Measurements from ENCODE around the gene SYT3. TPM values are rescaled to one million over a fixed set of nuclear protein-coding genes. Genes with fewer than 3 reads are reported as not detected.

Gene SYT3
- total RNA-seq (2021; ENCODE audit: unreplicated experiment) (not detected), Bru-seq, nascent RNA (not detected), BruChase-seq, experiment 1, labeled RNA remaining after a 2-hour chase (percentile 5 among the genes with signal in this experiment), BruChase-seq, experiment 2, labeled RNA remaining after a 6-hour chase (percentile 11 among the genes with signal in this experiment)
- polyA plus RNA-seq (2012; ENCODE audit: insufficient read length) = 0.15 TPM
- long read RNA-seq = 0 reads

DNA sequence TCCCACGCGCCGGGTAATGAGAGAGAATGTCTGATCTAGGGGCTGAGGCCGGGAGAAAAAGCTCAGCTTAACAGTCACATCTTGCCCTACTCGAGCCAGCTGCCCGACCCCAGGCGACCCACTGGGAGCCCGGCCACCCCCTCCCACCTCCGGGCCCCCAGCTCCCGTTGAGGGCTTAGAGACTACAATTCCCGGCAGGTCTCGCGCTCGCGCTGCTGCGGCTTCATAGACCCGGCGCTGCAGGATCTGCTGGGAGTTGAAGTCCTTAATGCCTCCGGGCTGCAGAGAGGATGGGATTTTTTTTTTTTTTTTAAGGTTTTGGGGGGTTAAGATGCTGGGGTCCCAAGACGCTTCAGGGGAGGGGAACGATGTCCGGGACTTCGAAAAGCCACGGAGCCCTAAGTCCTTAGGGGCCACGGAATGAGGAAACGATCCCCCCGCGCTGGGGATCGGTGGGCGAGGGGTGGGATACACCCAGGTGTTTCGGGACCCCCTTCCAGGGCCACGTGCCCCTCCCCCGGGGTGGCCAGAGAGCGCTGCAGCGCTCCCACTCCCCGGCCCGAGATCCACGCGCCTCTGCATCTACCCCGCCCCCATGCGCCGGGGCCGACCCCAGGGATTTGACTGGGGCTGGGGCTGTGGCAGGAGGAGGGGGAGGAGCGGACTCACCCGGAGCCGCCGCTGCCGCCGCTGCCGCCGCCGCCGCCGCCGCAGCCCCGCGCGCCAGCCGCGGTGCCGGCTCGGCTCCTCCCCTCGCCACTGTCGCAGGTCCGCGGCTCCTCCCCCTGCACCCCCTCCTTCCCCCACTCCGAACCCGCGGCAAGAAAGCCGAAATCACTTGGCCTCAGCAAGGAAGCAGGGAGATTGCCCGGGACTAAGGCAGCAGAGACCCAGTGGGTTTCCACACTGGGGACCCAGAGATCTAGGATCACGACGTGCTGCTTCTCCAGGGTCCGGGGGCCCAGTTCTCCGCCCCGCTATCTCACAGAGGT, at the start of gene SYT3:
Gene SYT3, minus strand, starts transcription at position 761 of the 992 bp plus-strand sequence. CDS start 2,470 bp downstream, outside the sequence.
- ATAC-seq (peak; percentile 73; the same call in 1 of the 2 replicates), DNase-seq (ENCODE audit: low read depth, low spot score) (no peak)
- Histone ChIP-seq H3K36me3 (ENCODE audit: control insufficient read depth, insufficient read depth, low read length) (no peaks in the 10 kb centered on the region), H3K9me3 (ENCODE audit: control insufficient read depth, insufficient read depth, low read depth, low read length) (no peaks in the 10 kb centered on the region), H3K27ac (ENCODE audit: low read length) (no peak within 1 kb of the TSS), H3K4me3 (ENCODE audit: low read depth in 2 of 2, low read length in 2 of 2) (peak within 1 kb of the TSS; percentile 15 to 41), H3K27me3 (ENCODE audit: control insufficient read depth, insufficient read depth, low read length) (peaks cover 7% of the 10 kb centered on the region), H3K4me1 (ENCODE audit: control insufficient read depth, insufficient read depth, low read length) (no peaks in the 10 kb centered on the region)
- CTCF ChIA-PET = no interaction called here
- BruUV-seq (replicated peaks) = no TSS peak
- TF ChIP-seq TCF7L2 (IDR thresholded peaks at IDR 0.05; ENCODE audit: low read depth, low read length) = no peak
- TF ChIP-seq REST (IDR thresholded peaks at IDR 0.05; ENCODE audit: insufficient read depth in 1 of 2, low read depth in 2 of 2, low read length in 1 of 2) = no peak
- TF ChIP-seq, protein P1, sequence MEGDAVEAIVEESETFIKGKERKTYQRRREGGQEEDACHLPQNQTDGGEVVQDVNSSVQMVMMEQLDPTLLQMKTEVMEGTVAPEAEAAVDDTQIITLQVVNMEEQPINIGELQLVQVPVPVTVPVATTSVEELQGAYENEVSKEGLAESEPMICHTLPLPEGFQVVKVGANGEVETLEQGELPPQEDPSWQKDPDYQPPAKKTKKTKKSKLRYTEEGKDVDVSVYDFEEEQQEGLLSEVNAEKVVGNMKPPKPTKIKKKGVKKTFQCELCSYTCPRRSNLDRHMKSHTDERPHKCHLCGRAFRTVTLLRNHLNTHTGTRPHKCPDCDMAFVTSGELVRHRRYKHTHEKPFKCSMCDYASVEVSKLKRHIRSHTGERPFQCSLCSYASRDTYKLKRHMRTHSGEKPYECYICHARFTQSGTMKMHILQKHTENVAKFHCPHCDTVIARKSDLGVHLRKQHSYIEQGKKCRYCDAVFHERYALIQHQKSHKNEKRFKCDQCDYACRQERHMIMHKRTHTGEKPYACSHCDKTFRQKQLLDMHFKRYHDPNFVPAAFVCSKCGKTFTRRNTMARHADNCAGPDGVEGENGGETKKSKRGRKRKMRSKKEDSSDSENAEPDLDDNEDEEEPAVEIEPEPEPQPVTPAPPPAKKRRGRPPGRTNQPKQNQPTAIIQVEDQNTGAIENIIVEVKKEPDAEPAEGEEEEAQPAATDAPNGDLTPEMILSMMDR (IDR thresholded peaks at IDR 0.05) = no peak
- no peak for TF ChIP-seq SIN3A (IDR thresholded peaks at IDR 0.05; ENCODE audit: borderline replicate concordance, insufficient read depth, low read depth, low read length)
- TF ChIP-seq POLR2AphosphoS5 (IDR thresholded peaks at IDR 0.05; ENCODE audit: low read depth, low read length) = no peak
- POLR2A ChIA-PET = no interaction called here
- intact Hi-C loops (cut with micrococcal nuclease; ENCODE audit: unreplicated experiment) (no loop called here), in situ Hi-C loops (cut with HindIII; ENCODE audit: low pct_unique_long_range_greater_than_20kb, low sequenced_read_pairs) (no loop called here)

DNA sequence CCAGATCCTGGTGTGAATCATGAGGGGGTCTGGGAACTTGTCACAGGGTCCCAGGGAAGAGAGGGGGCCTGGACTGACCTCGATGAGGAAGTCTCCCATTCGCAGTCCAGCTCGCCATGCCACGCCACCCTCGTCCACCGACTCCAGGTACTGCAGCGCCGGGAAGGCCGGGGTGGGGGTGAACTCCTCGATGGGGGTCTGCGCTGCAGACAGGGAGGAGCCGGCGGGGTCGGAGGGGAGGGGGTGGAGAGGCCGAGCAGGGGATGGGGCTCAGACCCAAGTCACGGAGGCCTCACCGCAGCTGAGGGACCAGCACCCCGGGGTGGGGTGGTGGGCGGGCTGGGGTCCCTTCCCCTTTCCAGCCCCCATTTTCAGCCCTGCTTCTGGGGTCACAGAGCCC, 49.1 kb upstream of the SYT3 start:
- intact Hi-C loops (cut with micrococcal nuclease; ENCODE audit: unreplicated experiment) = no loop called here
- ChIA-PET CTCF (interaction anchor here (0.8 kb wide), 1 partner anchor 30 kb away, joined by 17 read pairs; no protein-coding TSS in a partner anchor), POLR2A (no interaction called here)

More for the DNA sequence above, 49.1 kb upstream of the SYT3 start:
- TF ChIP-seq POLR2AphosphoS5 (IDR thresholded peaks at IDR 0.05; ENCODE audit: low read depth, low read length) (no peak), REST (IDR thresholded peaks at IDR 0.05; ENCODE audit: insufficient read depth in 1 of 2, low read depth in 2 of 2, low read length in 1 of 2) (no peak)
- TF ChIP-seq, protein P1 (IDR thresholded peaks at IDR 0.05) = no peak
- DNase-seq (ENCODE audit: low read depth, low spot score) = no peak
- in situ Hi-C loops (cut with HindIII; ENCODE audit: low pct_unique_long_range_greater_than_20kb, low sequenced_read_pairs) = no loop called here
- Histone ChIP-seq H3K9me3 (ENCODE audit: control insufficient read depth, insufficient read depth, low read depth, low read length) (no peaks in the 10 kb centered on the region), H3K4me3 (ENCODE audit: low read depth in 2 of 2, low read length in 2 of 2) (no peak overlapping the region), H3K4me1 (ENCODE audit: control insufficient read depth, insufficient read depth, low read length) (no peaks in the 10 kb centered on the region), H3K36me3 (ENCODE audit: control insufficient read depth, insufficient read depth, low read length) (no peaks in the 10 kb centered on the region), H3K27ac (ENCODE audit: low read length) (no peak overlapping the region), H3K27me3 (ENCODE audit: control insufficient read depth, insufficient read depth, low read length) (peaks cover under 1% of the 10 kb centered on the region; the same call in 1 of the 2 replicates)
- ATAC-seq = no peak
- BruUV-seq (replicated peaks) = no TSS peak
